Measurements from ENCODE around the gene SIK3.

SIK3 gene

DNA sequence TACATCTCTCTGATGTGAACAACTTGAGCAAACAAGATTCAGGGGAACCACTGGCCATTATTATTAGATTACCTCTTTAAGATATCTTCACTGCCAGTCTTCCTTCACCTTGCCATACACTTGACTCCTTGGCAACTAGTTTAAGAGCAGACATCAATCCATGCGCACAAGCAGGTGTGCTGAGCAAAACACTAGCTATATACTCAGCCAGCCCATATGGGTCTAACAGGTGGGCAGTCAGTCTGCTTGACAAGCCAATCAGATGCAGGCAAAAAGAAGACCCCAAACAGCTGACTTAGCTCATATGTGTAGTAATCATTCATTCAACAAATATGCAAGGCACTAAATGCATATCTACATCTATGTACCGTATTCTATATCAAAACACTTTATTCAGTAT is 101.2 kb downstream of the SIK3 start:
- DNase-seq = no peak

DNA sequence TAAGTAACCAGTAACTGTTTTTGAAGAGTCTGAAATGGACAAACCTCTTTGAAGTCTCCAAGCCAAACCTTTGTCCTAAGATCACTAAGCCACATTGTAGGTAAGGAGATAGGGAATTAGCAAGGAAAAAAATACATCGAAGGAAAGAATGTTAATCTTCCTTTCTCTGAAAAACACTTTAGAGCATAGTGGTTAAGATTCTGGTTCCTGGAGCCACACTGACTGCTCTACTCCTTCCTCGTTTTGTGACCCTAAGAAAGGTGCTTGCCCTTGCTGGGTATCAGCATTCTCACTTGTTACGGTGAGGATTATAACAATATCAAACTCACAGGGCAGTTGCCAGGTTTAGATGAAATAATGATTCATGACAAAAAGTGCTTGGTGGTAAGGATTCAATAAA is 104.0 kb downstream of the SIK3 start:
- no peak for DNase-seq

DNA sequence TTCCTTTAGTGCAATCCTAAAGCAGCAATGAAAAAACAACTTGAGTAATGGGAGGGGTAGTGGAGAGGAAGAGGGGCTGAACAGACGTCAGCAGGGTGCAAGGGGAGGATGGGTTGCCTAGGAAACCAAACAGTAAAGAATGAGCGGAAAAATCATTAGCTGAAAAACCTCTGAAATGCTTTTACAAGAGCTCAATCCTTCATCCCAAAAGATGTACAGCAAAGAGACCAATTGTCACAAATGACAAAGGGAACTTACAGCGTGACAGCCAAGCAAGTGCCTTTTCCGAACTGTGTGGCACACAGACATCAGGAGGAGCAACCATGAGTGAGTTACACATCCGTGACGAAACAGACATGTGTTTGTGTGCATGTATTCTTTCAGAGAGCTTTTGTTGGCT is 104.6 kb downstream of the SIK3 start:
- DNase-seq = no peak

DNA sequence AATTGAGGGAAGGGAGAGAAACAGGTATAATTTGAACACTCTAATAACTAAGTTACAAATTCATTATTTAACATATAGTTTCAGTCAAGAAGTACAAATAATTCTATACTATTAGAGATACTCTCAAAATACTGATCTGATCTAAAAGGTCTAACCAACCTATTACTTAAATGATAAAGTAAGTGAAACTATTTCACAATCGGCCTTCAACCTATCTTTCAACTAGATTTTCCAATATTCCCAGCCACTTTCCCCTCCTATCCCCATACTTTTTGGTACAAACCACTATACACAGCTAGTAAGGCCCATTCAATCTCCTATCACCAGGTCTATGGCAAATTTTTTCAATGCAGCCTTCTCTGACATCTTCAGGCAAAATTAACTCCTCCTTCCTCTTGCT is 106.7 kb downstream of the SIK3 start:
- DNase-seq = no peak

DNA sequence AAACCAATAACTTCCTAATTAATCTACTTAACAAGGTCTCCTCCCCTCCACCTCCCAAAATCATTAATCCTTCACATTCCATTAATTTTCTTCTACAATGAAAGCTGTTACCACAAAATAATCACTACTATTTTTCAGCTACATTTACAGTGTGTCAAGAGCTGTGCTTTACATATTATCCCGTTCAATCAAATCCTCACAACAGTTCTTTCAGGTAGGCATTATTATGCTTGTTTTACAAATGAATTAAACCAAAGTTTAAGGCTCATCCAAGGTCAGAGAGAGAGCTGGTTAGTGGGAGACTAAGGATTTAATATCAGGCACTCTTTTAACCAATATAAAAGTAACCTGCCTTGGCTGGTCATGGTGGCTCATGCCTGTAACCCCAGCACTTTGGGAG is 107.4 kb downstream of the SIK3 start:
- DNase-seq = no peak

DNA sequence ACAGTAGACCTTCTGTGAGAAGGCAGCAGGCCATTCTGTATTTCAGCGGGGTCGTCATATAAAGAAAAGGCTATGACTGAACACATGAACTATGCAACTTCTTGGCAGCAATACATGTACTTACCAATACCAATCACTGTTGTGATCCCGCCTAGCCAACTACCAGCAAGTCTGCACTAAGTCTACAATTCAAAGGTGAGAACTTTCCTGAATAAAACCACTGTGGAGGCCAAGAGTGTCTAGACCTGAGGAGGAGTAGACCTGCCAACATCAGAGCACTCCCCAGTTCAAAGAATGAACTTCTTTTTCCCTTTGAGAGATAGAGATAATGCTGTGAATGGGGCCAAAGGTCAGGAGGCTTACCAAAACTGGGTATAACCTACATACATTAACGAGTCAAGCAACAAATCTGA is 108.2 kb downstream of the SIK3 start:
- no peak for DNase-seq

DNA sequence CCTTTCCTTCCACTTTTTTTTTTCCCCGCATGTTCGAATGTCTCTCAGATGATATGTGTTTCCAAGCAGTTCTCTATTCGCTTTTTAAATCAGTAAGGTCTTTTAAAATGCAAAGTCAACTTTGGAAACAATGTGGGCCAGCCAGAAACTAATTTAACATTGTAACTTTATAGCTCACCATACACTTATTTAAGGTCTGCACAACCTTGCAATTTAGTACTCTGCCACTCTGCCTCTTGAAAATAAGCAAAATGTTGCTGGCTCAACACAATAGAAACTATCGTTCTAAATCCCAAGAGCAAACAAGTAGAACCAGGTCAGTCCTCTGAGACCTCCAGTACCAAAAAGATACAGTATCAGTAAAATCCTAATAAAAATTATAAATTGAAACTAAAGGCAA is 109.0 kb downstream of the SIK3 start:
- DNase-seq = no peak

DNA sequence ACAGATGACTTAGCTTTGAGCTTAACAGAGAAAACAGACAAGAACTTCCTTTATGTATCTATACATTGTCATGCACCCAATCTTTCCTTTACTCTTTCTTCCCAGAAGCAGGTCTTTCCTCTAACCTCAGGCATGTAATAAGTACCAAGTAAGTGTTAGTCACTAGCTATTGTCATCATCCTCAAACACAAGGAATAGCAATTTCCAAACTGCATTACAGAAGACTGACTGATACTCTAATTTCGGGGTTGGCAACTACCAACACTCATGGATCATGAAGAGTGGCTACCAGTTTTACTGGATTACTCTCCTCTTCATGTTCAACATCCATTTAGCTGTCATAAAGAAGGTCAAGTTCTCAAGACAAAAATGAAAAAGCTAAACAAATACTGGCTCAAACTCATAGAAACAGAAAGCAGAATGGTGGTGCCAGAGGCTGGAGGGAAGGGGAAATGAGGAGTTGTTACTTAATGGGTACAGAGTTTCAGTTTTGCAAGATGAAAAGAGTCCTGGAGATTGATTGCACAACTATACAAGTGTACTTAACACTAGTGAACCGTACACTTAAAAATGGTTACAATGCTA is 111.6 kb downstream of the SIK3 start:
- DNase-seq = peak; percentile 72

DNA sequence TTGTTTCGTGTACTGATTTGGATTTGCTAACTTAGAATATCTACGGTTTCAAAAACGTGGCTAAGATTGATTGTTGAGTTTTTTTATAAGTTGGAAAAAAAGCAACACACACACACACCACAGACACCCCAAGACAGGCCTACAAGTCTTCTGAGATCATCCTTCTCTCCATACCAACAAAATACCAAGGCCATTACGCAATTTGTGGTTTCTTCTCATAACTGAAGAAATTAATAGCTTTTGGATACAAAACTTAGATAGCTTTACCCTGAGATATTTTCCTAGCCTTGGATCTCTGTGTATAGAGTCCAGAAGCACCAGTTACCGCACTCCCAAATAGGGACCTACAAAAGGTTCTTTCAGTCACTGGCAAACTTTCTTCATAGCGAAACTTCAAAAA is 113.6 kb downstream of the SIK3 start:
- DNase-seq = peak; percentile 50

DNA sequence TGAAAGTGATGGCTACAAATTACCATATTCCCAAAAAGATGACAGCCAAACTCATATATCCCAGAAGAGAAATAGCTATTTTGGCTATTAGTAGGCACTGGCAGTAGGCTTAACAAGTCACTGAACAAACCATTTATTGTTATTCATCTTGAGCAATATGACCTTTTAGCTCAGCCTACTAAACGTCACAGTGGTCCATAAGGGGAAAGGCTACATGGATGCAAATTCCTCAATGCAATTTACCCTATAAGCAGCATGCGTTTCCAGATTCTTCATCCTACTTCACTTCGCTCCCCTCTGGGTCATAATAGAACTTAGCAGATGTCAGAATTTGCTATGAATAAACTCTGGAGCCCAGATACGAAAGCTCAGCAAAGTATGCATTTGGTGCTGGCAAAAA is 114.0 kb downstream of the SIK3 start:
- DNase-seq = no peak

DNA sequence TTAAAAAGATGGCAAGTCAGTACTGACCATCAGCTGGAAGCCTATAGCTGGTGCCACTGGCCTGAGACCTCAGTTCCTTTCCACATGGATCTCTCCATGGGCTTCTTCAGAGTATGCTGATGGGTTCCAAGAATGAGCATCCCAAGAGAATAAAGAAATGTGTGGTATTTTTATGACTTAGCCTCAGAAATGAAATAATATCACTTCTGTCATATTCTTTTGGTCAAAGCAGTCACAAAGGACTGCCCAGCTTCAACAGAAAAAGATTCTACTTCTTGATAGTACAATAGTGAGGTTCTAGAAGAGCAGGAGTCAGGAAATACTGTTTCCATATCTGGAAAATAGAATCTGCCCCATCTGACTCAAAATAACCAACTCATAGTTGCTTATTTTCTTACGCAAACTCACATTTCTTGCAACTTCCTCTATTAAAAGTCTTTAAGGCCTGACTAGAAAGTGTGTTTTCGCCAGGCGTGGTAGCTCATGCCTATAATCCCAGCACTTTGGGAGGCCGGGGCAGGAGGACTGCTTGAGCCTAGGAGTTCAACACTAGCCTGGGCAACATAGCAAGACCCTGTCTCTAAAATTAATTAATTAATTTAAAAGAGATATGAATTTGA is 116.9 kb downstream of the SIK3 start:
- DNase-seq = no peak

DNA sequence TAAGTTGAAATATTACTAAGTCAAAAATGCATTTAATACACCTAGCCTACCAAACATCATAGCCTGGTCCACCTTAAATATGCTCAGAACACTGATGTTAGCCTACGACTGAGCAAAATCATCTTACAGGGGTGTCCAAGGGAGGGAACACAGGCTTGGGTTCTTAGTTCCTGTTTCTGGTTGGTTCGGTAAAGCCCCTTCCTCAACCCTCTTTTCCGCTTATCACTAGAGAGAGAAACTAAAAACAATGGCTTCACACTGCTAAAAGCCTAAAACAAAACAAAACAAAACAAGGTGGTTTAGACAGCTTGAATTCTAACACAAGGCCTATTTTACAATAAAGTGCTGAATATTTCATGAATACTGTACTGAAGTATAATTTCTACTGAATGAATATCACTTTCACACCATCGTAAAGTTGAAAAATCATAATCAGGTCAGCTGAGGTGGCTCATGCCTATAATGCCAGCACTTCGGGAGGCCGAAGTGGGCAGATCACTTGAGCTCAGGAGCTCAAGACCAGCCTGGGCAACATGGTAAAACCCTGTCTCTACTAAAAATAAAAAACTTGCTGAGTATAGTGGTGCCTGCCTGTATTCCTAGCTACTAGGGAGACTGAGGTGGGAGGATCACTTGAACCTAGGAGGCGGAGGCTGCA is 118.0 kb downstream of the SIK3 start:
- DNase-seq = no peak

DNA sequence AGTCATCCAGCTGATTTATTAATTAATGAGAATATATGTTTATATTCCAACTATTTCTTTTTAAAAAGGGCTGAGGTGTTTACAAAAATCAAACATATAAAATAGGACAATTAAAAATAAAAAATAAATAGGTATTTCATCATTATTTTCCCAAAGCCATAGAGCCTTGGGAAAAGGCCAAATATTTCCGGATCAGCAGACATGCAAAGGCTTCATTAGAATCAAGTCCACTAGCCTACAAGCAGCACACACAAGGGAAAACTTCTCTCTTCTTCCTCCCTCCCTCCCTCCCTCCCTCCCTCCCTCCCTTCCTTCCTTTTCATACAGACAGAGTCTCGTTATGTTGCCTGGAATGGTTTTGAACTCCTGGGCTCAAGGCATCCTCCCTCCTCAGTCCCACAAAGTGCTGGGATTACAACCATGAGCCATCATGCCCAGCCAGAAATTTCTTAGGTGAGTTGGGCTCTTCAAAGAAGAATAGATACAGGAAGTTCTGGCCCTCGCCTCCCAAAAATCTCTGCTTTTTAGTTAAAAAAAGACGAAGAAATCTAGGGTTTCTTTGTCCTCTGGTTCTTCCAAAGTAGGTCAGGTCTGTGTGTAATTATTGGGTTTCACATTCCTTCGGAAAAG is 121.2 kb downstream of the SIK3 start:
- DNase-seq = no peak

DNA sequence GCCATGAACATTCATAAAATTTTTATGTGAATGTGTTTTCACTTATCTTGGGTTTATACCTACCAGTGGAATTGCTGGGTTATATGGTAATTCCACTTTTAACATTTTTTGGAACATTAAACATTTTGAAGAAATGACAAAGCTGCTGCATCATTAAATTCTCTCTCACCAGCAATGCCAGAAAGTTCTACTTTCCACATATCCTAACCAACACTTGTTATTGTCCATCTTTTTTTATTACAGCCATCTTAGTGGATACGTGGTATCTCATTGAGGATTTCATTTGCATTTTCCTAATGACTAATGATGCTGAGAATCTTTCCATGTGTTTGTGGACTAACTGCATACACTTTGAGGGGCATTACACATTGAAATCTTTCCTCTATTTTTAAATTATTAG is 122.6 kb downstream of the SIK3 start:
- no peak for DNase-seq

DNA sequence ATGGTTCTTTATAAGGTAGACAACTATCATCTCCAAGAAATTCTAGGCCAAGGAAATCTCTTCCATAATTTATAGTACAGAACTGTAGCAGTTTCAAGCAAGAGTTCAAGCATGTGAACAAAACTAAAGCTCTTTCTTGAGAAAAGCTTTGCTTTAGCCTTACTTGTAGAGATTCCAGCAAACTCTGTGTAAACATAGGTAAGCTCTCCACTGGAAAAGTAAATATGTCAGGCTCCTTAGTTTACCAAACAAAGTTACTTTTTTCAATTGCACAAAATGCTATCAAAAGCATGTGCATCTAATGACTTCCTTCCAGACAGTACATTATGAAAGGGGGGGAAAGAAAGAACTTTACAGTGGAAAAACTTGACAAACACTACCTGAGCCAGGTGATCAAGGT is 125.0 kb downstream of the SIK3 start:
- DNase-seq = no peak

DNA sequence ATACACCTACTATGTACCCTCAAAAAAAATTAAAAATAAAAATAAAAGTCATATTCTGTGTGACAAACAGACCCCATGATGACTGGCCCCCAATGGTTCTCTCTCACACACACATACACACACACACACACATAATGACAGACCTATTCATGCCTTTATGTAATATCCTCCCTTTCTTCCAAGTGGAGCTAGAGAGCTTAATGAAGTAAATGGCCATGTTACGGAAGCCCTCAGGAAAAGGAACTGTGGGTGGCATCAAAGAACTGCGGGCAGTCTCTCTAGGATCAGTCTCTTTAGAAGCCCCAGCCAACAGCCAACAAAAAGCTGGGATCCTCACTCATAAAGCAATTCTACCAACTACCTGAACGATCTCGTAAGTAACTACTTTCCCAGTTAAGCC is 125.5 kb downstream of the SIK3 start:
- DNase-seq = no peak

DNA sequence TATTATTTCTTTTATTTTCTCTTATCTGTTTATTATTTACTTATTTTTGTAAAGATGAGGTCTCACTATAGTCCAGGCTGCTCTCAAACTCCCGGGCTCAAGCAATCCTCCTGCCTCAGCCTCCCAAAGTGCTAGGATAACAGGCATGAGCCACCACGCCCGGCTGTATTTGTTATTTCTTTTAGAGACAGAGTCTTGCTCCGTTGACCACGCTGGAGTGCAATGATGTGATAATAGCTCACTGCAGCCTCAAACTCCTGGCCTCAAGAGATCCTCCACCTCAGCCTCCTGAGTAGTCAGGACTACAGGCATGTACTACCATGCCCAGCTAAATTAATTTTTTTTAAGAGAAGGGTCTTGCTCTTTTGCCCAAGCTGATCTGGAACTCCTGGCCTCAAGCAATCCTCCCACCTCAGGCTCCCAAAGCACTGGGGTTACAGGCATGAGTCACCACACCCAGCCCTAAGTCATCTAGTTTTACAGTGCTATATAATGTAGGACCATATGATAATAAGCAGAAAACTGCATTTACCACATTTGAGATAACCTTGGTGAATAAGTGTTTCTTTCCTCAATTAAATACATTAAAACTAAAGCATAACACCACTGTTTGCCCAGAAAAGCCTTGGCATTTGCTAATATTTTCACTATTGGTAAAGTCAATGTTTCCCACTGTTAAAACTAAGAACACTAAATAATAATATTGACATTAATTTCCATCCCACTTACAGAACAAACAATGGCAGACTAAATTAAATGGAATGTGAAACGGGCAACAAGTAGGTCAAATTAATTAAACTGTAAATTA is 127.5 kb downstream of the SIK3 start:
- DNase-seq = no peak

DNA sequence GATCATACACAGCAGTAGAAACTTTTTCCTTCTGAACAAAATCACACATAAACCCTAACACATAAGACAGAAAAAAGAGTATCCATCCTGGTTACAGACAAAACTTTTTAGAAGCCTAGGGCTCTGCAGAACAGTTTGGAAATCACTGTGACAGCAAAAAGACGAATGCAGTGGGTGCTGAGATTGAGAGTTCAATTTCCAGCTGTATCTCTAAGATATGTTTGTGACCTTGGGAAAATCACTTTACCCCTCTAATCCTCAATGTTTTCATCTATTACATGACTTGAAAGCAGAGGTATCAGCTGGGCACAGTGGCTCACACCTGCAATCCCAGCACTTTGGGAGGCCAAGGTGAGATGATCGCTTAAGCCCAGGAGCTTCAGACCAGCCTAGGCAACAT is 128.5 kb downstream of the SIK3 start:
- DNase-seq = no peak

DNA sequence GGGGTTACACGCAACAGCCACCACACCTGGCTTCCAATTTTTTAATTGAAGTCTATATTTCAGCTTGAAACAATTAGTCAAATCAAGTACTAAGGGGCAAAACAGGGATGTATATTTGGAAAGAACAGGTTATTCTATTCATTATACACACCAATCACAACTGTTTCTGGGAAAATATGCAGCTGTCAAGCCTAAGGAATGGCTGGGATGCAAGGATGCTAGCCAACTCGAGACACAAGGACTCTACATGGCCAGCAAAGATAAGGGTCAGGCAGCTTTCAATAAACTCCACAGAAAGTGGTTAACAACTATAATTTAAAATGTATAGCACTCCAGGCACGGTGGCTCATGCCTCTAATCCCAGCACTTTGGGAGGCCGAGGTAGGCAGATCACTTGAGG is 134.0 kb downstream of the SIK3 start:
- no peak for DNase-seq

DNA sequence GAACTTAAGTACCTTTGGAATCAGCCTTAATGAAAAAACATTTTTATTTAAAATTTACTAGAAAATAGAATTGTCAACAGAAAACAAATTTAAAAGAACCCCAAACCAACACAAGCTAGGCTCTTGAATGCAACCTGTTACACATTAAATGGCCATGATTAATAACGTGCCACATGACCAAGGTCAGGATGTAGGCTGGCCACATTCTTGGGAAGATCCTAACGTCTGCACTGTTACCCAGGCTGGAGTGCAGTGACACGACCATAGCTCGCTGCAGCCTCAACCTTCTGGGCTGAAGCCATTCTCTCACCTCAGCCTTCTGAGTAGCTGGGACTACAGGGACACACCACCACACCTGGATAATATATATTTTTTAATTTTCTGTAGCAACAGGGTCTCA is 134.4 kb downstream of the SIK3 start:
- DNase-seq = no peak

DNA sequence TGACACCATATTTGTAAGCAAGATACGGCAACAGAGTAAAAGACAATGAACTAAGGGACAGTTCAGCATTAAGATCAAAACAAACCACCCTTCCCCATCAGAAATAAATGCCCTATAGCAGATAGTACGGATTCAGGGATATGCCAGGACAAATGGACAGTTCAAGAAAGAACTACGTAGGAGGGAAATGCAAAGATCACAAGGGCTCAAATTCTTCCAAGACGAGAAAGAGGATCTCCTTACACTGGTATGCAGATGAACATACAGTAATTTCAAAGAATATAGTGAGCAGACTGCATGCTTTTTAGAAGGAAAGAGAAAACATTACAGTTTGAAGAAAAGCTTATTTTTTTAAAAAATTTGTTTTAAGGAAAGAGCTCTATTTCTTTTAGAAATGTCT is 136.1 kb downstream of the SIK3 start:
- no peak for DNase-seq

DNA sequence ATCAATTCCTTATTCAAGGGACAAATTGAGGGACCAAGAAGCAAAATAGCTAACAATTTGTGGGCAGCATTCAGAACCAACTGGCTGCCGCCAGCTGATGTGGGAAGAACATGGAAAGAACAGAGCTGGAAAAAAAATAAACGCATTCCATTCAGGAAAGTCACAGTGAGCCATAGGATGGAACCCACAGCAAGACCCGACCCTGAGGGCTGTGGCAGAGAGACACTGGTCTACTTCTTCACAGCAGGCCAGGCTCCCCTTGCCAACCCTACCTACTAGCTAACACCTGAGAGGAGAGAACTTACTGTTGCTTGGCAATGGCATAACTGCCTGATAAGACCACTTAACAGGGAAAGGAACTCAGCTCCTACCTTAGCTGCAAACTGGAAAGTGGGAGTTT is 137.3 kb downstream of the SIK3 start:
- no peak for DNase-seq

DNA sequence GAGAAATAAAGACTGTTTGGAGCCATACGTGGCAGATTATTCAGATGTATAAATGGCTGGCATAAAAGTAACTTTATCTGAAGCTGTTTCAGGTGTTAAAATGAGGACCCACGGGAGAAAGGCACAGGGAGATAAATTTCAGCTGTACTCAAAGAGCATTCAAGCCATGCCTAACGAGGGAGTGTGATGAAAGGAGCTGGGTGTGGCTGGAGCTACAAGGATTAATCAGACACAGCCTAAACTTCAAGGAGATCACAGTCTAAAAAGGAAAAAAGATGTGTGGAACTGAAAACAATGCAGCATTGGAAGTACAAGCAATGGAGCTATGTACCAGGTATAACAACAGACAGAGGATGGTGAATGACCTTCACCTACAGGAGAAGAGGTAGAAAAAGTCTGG is 140.0 kb downstream of the SIK3 start:
- no peak for DNase-seq

DNA sequence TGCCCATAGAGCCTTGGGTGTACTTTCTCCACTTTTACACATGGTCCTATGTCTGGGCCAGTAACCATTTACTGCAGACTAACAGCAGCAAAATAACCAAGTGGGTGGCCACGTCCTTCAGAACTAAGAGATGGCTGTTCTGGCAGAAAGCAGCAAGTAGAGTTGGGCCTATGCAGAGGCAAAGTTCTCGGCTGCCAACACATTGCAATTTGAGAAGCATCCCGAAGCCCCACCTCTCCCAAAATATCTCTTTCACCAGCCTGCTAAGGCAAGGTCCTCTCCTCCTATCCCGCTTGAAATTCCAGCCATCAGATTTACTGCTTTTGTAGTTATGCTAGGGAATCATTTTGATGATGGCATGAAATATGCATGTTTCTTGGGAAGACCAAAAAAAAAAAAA is 142.3 kb downstream of the SIK3 start:
- DNase-seq = no peak

Data from activated CD4-positive, alpha-beta T cell treated with anti-CD3 and anti-CD28 coated beads, Interleukin-2, Interleukin-6, amounts not matched to agents 100 ng/mL and 50 ng/mL, durations not matched to agents 16 hours and 8 hours (primary cell).